Colonic mucosa (tissue), 4 donors: Measurements from ENCODE around the gene MTUS2. TPM values are rescaled to one million over a fixed set of nuclear protein-coding genes. Genes with fewer than 3 reads are reported as not detected.

Experiments
- DNase-seq: peaks from one replicate; pipeline ENCODE4 v3.0.0-alpha.2; 2020
- H3K27ac ChIP-seq: fragments of 200-600 bp; one replicate; pipeline ENCODE4 v1.8.0; 2021
- H3K27me3 ChIP-seq: fragments of 200-600 bp; one replicate; pipeline ENCODE4 v1.8.0; 2021
- H3K36me3 ChIP-seq: fragments of 200-600 bp; one replicate; pipeline ENCODE4 v1.8.0; 2021
- H3K4me1 ChIP-seq: fragments of 200-600 bp; one replicate; pipeline ENCODE4 v1.8.0; 2021; ENCODE audit warnings: mild to moderate bottlenecking
- H3K4me3 ChIP-seq: fragments of 200-600 bp; one replicate; pipeline ENCODE4 v1.8.0; 2021
- H3K9ac ChIP-seq, 2 donors: one replicate each; pipeline ENCODE4 v1.7.0; 2013; ENCODE audit warnings: control low read depth in 2 of 2, low read depth in 2 of 2, low read length in 2 of 2
- H3K9me3 ChIP-seq: fragments of 200-600 bp; one replicate; pipeline ENCODE4 v1.8.0; 2021
- CTCF ChIP-seq: fragments of 200-600 bp; IDR thresholded peaks from one replicate; pipeline ENCODE4 v1.8.0; 2022; ENCODE audit warnings: antibody characterized with exemption, mild to moderate bottlenecking
- intact Hi-C: fragments of 100-400 bp; cut with DNase I; formaldehyde crosslinking; loops from one replicate; pipeline ENCODE4 v1.14.1; 2022
- total RNA-seq, 2 donors: library from RNA; stranded (reverse); fragmentation: NEBNext Ultra II Directional in 1 of 2; extraction: Animal tissue kit (Norgen Biotek cat#: 25700) in 1 of 2; gene quantifications; one replicate each; pipeline ENCODE4 v1.2.1, GENCODE V29; 2021
- donor health status: healthy.
- donor health status: DM: no; HTN: no; CAD: no.
- donor health status: DM: no; HTN: no; CAD: no.

MTUS2 gene
- total RNA-seq, 2 donors from 2014 or later: 0.11 to 0.40 TPM

- DNase-seq: no peak
- Histone ChIP-seq H3K4me3 (no peak overlapping the region), H3K36me3 (no peaks in the 10 kb centered on the region), H3K9me3 (no peaks in the 10 kb centered on the region), H3K27me3 (no peaks in the 10 kb centered on the region), H3K27ac (no peak overlapping the region), H3K4me1 (no peaks in the 10 kb centered on the region), H3K9ac (no peak overlapping the region)
- no peak for TF ChIP-seq CTCF
- intact Hi-C loops: no loop called here
These were observed 57.3 kb downstream of the MTUS2 start for GRCh38 chr13:28877408-28877807.

GRCh38 chr13:28885181-28885580 lies 65.0 kb downstream of the MTUS2 start:
- Histone ChIP-seq H3K9ac (no peak overlapping the region), H3K4me3 (no peak overlapping the region), H3K27me3 (no peaks in the 10 kb centered on the region), H3K36me3 (no peaks in the 10 kb centered on the region), H3K27ac (no peak overlapping the region), H3K4me1 (no peaks in the 10 kb centered on the region), H3K9me3 (no peaks in the 10 kb centered on the region)
- TF ChIP-seq CTCF: no peak
- no peak for DNase-seq
- intact Hi-C loops: no loop called here

GRCh38 chr13:28889086-28889732 lies 69.1 kb downstream of the MTUS2 start:
- Histone ChIP-seq H3K4me1 (no peaks in the 10 kb centered on the region), H3K9me3 (no peaks in the 10 kb centered on the region), H3K27ac (no peak overlapping the region), H3K9ac (no peak overlapping the region), H3K4me3 (no peak overlapping the region), H3K36me3 (no peaks in the 10 kb centered on the region), H3K27me3 (no peaks in the 10 kb centered on the region)
- intact Hi-C loops: no loop called here
- no peak for DNase-seq
- no peak for TF ChIP-seq CTCF

GRCh38 chr13:28890712-28891111 lies 70.6 kb downstream of the MTUS2 start:
- no peak overlapping the region for H3K4me3 ChIP-seq
- H3K9me3 ChIP-seq: no peaks in the 10 kb centered on the region
- H3K27me3 ChIP-seq: no peaks in the 10 kb centered on the region
- no peak overlapping the region for H3K9ac ChIP-seq
- intact Hi-C loops: no loop called here
- no peaks in the 10 kb centered on the region for H3K36me3 ChIP-seq
- no peak overlapping the region for H3K27ac ChIP-seq
- no peaks in the 10 kb centered on the region for H3K4me1 ChIP-seq
- DNase-seq: no peak
- TF ChIP-seq CTCF: no peak

- Histone ChIP-seq H3K4me3 (no peak overlapping the region), H3K9ac (no peak overlapping the region), H3K4me1 (no peaks in the 10 kb centered on the region), H3K27me3 (no peaks in the 10 kb centered on the region), H3K27ac (no peak overlapping the region), H3K9me3 (no peaks in the 10 kb centered on the region), H3K36me3 (no peaks in the 10 kb centered on the region)
- DNase-seq: no peak
- no peak for TF ChIP-seq CTCF
- intact Hi-C loops: no loop called here
These were observed 97.9 kb downstream of the MTUS2 start for GRCh38 chr13:28918030-28918429.
